M059J (cell line): ENCODE measurements around the gene SCAMP5. TPM values are rescaled to one million over a fixed set of nuclear protein-coding genes. Genes with fewer than 3 reads are reported as not detected.

Source experiments
- DNase-seq: peaks from one replicate; pipeline ENCODE4 v3.0.0-alpha.2; 2012; ENCODE audit warnings: low read depth
- total RNA-seq: library from RNA; depleted of rRNA; stranded (reverse); fragments of >200 nt; shearing (Covaris generic); gene quantifications from 2 replicates; pipeline ENCODE4 v1.2.3, GENCODE V29; 2014

The SCAMP5 gene
- total RNA-seq, 1 experiment from 2014 or later, result 3.4 TPM

DNA sequence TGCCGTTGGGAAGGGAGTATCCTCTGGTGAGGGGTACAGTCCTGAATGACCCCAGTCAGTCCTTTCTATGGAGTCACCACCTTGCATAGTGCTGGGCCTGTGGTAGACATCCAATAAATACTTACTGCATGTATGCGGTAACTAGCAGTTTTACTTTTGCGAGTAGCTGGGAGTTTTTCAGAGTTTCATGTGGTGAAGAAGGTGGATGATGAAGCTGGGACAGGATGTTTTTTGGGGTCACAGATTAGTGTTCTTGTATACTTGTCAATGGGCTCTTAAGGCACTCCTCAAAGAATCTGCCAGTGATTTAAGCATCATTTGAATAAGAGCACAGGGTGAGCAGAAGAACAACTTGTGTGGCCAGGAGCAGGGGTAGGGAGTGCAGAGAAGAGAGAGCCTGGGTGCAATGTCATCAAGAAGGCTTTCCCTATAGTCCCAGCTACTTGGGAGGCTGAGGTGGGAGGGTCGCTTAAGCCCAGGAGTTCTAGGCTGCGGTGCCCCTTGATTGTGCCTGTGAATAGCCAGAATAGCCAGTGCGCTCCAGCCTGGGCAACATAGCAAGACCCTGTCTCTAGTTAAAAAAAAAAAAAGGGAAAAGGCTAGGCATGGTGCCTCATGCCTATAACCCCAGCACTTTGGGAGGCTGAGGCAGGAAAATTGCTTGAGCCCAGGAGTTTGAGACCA, 50.1 kb downstream of the SCAMP5 start:
- DNase-seq, result no peak

DNA sequence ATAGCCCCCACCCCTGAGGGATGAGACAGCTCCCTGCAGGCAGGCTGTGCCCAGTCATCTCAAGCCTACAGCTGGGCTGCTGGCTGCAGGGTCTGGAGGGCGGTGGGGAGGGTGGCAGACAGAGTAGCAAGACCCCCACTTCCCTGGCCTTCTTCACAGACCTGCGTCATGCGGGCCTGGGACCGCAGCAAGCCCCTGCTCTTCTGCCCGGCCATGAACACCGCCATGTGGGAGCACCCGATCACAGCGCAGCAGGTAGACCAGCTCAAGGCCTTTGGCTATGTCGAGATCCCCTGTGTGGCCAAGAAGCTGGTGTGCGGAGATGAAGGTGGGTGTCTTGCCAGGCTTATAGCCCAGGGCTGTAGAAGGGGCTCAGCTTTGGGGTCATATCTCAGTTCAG, 53.0 kb downstream of the SCAMP5 start:
- no peak for DNase-seq

DNA sequence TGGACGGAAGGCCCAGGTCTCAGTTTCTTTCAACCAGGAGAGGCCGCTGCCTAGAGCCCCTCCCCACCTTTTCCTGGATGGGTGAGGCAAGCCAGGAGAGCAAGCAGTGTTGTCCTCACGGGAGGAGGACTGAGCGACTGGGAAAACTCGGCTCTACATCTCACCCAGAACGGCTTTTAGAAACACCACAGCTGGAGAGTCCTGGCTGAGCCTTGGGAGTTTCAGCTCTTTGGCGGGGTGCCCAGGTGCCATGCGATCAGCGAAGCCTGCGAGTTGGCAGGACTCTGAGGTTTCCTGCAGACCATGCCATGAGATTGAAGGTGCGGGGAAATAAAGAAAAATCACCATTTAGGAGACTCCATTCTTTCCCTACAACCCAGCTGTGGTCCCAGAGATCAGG, 54.0 kb downstream of the SCAMP5 start:
- DNase-seq, result no peak

DNA sequence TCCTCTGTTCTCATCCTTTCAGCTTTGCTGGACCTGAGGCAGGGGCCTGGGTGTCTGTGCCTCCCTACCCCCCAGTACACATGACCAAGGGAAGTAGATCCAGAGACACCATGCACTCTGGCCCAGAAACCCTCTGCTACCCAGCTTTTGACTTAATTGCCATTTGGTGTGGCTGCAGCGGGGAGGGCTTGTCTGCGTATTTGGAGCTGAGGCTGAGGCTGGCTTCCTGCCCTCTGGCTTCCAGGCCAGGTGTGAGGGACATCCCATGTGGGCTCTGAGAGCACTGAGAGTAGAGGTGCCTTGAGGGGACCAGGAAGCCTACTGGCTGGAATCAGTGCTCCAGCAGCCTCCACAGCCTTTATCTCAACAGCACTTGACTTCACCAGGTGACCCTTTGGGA, 54.9 kb downstream of the SCAMP5 start:
- no peak for DNase-seq

DNA sequence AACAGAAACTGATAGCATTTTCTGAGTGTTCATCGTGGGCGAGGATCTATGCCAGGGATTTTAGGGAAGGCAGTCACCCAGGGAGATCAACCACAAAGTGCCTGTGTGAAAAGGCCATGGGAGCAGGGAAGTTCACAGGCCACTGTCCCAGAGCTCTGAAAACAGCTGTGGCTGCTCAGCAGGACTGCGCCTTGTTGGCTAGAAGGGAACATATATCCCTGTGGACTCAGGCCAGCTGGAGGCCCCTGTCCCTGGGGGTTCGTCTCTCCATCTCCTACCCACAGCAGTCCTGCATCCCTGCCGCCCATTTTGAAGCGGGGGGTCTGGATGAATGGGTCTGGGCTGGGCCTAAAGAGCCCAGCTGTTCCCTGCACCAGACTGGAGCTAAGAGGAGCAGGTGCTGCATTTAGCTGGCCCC, 55.8 kb downstream of the SCAMP5 start:
- no peak for DNase-seq

DNA sequence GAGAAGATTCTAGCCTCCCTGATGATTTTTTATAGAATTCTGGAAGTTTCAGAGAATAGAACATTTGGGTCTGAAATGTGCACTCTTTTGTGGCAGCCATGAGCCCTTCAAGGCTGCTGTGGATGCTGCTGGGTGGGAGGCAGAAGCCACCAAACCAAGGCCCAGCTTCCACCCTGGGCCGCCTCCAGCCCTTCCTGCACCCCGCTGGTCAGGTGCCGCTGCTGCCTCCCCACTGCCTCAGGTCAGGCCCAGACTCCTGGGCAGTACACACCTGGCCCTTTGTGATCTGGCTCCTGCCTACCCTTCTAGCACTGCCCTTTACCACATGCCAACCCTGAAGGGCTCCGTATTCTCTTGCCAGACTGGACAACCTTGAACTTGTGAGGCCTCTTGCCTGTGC, 56.3 kb downstream of the SCAMP5 start:
- DNase-seq, result no peak

DNA sequence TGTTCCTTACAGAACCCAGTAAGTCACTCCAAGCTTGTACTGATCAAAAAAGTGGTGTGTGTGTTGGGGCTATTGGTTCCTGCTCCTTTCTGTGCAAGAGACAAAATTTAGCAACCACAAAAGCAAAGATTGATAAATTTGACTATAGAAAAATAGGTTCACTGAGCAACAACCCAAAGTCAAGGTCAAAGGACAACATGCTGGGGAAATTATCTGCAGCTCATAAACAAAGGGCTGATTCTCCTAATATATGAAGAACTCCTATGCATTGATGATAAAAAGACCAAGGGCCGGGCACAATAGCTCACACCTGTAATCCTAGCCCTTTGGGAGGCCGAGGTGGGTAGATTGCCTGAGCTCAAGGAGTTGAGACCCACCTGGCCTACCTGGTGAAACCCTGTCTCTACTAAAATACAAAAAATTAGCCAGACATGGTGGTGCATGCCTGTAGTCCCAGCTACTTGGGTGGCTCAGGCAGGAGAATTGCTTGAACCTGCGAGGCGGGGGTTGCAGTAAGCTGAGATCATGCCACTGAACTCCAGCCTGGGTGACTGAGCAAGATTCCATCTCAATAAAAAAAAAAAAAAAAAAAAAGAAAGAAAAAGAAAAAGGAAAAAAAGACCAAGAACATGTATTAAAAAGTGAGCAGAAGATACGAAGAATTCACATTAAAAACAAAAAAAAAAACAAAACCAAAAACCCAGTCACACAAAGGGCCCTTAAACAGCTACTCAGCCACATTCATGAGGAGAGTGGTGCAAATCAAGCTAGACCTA, 57.8 kb downstream of the SCAMP5 start:
- no peak for DNase-seq

DNA sequence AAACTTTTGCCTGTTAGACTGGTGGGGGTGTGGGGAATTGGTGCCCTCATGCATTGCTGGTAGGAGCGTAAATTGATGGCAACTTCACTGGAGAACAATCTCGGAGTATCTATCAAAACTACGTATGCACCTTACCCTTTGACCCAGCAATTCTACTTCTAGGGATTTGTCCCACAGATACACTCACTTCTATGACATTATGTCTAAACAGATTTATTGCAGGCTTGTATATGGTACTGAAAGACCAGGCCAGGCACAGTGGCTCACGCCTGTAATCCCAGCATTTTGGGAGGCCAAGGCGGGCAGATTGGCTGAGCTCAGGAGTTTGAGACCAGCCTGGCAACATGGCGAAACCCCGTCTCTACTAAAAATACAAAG, 58.4 kb downstream of the SCAMP5 start:
- no peak for DNase-seq

DNA sequence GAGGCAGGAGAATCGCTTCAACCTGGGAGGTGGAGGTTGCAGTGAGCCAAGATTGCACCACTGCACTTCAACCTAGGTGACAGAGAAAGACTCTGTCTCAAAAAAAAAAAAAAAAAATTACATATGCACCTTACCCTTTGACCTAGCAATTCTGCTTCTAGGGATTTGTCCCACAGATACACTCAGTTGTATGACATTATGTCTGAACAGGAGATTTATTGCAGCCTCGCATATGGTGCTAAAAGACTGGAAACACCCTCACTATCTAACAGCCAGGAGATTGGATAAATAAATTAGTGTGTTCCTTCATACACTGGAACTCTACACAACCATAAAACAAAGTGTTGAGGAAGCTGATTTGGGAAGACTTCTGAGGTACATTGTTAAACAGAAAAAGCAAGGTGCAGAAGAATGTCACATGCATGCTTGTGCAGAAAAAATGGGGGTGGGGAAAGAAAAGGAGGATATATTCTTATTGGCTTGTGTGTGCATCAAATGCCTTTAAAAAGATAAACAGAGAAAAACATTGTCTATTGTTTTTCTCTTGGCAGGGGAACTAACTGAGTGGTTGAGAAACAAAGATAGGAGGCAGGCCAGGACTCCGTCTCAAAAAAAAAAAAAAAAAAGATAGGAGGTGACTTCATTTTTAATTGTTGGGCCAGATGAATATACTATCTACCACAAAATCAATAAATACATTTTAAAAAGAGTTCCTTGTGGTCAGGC, 59.0 kb downstream of the SCAMP5 start:
- DNase-seq, result peak; percentile 40

DNA sequence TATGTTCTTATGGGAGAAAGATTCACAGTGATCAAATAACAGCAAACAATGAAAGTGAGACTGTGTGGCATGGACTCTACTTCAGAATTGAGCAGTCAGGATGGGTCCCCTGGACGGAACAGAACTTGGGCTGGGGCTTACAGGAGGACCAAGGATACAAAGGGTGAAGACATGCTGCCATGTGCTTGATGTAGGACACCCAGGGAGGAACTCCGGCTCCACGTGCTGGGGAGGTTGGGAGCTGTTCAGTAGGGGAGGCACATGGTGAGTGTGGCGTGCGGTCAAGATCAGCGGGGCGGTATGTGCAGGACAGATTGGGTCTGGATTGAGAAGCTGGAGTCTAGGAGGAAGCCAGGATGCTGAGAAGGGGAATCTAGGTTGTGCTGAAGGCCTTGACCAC, 60.7 kb downstream of the SCAMP5 start:
- no peak for DNase-seq

DNA sequence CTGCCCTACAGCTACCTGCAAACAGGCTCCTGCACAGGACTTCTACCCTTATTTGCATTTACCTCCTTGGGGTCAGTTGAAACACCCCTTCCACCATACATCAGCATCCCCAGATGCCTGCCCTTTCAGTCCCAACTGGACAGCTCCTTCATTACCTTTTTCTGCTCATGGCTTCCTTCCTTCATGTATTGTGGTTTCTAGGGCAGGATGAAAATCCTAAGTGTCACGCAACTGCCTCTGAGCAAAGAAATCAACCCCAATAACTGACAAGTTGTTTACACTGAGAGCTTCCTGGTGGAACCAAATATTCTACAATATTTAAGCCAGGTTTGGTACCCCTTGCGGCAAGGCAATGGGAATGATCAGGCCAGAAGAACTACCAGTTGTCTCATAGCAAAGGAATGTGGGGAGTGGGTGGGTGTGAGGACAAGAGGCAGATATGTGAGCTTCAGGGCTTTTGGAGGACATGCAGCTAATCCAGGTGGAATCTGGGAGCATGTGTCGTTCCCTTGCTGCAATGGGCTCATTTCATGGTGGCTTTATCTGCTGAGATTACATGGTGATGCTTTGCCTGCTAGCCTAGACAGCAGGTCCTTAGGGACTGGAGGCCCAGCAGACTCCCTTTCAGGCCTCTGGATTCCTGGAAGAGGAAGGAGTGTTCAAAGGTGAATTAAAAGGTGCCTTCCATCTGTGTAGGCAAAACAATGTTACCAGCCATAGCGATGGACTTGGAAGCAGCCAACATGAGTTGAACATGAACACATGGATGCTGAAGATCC, 63.0 kb downstream of the SCAMP5 start:
- peak; percentile 71 for DNase-seq

DNA sequence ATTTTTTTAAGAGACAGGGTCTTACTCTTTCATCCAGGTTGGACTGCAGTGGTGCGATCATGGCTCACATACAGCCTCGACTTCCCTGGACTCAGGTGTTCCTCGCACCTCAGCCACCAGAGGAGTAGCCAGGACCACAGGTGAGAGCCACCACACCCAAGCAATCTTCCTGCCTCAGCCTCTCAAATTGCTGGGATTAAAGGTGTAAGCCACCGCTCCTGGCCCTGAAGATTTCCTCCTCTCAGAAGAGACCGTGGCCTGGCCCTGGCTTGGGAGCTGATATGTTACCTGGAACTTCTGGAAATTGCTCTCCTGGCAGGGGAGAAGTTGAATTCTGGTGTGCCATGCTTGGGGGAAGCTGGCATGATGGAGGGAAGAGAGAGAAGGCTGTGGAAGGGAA, 64.2 kb downstream of the SCAMP5 start:
- no peak for DNase-seq

DNA sequence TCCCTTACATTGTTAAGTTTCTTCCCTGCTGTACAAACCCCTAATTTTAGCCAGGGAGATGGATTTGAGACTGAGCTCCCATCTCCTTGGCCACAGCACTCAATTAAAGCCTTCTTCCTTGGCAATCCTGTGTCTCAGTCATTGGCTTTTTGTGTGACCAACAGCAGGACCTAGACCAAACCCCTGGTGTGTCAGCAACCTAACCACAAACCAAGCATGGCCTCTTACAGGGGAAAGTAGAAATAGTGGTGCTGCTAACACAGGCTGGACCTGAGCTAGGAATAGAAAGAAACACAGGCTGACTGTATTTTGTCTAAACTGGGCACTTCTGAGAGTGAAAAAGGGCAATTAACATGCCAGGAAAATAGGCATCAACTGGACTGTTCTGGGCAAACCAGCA, 65.9 kb downstream of the SCAMP5 start:
- peak; percentile 86 for DNase-seq

DNA sequence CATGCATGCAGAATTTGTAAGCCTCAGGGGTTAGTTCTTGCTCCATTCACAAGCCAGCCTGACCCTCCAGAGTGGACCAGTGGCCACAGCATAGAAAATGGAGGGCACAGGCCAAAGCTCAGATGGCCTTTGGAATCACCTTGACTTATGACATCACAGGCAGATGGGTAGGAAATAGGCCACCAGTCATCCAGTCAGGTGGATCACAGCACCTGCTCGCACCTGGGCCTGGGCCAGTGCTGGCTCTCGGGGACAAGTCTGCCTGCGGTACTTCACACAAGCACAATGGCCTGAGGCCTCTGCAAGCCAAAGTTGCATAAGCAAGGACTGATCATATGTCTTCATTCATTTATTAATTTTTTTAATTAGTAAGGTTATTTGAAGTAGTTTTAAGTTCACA, 67.3 kb downstream of the SCAMP5 start:
- no peak for DNase-seq

DNA sequence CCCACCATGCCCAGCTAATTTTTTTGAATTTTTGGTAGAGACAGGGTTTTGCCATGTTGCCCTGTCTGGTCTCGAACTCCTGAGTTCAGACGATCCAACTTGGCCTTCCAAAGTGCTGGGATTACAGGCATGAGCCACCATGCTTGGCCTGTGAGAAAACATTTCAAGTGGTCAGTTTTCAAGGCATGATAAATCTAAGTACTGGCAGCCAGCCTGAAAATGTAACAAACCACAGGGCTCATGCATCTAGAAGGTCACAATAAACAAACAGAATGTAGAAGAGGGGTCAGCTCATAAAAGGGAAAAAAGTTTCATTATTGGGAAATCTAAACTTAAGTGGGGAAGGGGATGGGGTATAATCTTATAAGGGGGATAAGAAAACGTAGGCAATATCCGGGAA, 68.0 kb downstream of the SCAMP5 start:
- DNase-seq, result peak; percentile 94

DNA sequence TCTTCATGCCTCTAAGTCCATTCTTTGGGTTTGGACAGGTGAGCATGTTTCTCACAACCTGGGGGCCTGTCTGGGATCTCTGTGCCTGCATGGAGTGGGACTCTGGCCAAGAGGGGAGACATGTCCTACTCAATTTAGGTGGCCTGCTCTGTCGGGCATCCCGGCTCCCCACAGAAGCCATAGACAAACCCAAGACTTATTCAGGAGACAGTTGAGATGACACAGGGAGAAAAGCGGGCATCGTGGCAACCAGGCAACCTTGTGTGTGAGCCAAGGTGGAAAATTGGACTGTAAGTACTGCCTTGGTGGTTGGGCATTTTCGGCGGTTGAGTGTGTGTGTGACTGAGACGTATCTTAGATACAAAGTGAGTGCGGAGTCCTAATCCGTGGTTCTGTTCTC, 68.5 kb downstream of the SCAMP5 start:
- no peak for DNase-seq

DNA sequence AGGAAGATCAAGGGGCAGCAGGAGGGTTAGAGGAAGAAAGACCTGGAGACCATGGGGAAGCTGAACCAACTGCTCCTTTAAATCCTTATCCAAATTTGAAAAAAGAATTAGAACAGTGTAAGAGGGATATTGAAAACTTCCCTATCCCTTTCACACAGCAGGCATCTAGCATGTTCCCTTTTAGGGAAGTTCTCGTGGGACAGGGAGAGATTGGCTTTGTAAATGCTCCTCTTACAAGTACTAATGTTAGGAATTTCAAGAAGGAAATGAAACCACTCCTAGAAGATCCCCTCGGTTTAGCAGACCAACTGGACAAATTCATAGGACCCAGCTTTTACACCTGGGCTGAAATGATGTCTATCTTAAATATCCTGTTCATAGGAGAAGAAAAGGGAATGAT, 69.5 kb downstream of the SCAMP5 start:
- DNase-seq, result no peak

DNA sequence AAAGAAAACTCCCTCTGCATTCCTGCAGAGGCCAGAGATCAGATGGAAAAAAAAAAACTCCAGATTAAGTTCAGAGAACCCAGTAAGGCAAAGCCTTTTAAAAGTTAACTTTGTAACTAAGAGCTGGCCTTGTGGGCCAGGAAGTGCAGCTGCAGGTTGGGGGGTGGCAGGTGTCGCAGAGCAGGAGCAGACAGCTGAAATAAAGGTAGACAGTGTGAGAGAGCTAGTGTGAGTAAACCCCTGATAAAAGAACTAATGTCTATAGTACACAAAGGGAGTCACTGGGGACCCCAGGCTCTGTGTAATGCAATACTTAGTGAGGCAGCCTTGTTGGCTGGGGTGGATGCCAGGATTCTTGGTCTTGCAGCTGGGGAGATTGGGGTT, 70.1 kb downstream of the SCAMP5 start:
- peak; percentile 55 for DNase-seq

DNA sequence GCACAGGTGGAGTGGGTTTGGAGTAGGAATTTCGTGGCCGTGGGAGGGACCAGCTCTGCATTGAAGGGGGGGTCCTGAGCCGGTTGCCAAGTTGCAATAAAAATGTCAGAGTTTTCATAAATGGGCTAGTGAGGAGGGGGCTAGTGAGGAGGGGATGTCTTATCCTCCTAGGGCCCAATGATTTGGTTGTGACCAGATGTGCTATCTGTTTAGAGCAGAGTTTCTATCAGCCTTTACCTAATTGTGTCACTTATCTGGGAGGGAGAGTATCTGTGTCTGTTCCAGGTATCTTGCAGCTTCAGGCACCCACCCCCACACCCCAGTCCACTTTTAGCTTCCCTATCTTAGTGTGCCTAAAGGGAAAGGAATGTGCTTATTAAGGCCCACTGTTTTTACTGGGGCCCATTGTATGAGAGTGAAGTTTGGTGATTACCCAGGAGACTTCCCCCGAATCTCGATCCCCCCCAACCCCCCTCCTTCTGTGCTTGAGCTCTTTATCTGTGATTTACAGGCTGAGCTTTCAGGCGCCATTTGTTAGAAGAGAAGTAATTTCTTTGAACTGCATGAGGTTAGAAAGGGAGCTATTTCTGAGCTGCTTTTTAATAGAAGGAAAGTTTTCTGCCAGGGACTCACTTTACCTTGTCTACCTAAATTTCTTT, 70.6 kb downstream of the SCAMP5 start:
- DNase-seq, result peak; percentile 78

DNA sequence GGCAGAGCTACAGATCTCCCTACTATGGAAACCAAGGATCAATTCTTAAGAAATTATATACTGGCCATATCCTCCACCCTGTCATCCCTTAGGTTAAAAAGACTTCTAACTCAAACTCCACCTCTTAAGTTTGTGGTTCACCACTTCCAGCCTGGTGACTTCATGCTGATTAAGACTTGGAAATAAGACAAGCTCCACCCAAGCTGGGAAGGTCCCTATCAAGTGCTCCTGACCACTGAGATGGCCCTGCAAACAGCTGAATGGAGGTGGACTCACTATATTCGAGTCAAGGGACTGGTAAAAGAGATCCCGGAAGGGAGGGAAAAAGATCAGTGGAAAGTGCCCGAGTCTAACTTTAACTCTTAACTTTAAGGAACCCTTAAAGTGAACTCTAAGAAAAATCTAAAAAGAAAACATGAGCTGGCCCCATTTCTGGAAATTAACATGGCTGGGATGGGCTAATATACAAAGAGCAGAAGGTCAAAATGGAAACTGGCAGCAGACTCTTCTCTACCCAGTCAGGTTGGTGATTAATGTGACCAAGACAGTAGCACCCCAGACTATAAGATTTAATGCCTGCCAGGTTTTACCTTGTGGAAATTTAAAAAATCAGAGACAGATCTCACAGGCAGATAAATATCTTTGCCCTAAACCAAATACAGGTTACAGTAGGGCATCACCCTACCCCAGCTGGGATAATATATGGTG, 71.9 kb downstream of the SCAMP5 start:
- DNase-seq, result peak; percentile 92

DNA sequence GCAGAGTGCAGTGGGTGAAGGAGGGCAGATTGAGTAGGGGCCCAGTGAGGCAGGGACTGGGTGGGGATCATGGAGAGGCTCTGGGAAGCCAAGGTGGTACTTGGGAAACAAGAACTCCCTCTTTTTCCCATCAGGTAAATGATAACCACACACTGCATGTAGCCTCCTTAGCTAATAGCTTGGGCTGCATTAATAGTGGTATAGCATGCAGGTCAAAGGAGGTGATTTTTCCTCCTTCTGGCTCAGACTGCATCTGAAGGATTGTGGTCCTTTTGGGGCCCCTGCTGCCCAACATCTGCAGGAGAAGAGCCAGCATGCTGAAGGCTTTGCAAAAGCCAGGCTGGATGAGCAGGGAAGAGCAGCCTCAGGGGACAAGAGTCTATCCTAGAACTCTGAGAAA, 73.4 kb downstream of the SCAMP5 start:
- no peak for DNase-seq
